HG03571 (cell line): Measurements from ENCODE around the gene ATP5ME.

Experiments used
- ATAC-seq: cut with Tn5 transposase; IDR thresholded peaks from one replicate; pipeline ENCODE4 v1.9.1; 2021; ENCODE audit not compliant: unreplicated experiment

The ATP5ME gene

GRCh38 chr4:684623-685327 lies 10.7 kb upstream of the ATP5ME start:
- no peak for ATAC-seq

GRCh38 chr4:683982-684622 lies 10.0 kb upstream of the ATP5ME start:
- no peak for ATAC-seq

GRCh38 chr4:683247-683897 lies 9.3 kb upstream of the ATP5ME start:
- ATAC-seq, result no peak

- no peak for ATAC-seq
These were observed 8.6 kb upstream of the ATP5ME start for GRCh38 chr4:682490-683172.

- no peak for ATAC-seq
These were observed 7.8 kb upstream of the ATP5ME start for GRCh38 chr4:681736-682451.

- ATAC-seq, result peak; percentile 35
These were observed 7.0 kb upstream of the ATP5ME start for GRCh38 chr4:680928-681645.

GRCh38 chr4:680551-680927 lies 6.5 kb upstream of the ATP5ME start:
- peak; percentile 28 for ATAC-seq

- no peak for ATAC-seq
These were observed 6.0 kb upstream of the ATP5ME start for GRCh38 chr4:680091-680490.

GRCh38 chr4:679629-680028 lies 5.6 kb upstream of the ATP5ME start:
- ATAC-seq, result no peak

- ATAC-seq, result no peak
These were observed 5.0 kb upstream of the ATP5ME start for GRCh38 chr4:679104-679481.

- ATAC-seq, result no peak
These were observed 4.4 kb upstream of the ATP5ME start for GRCh38 chr4:678331-679103.

GRCh38 chr4:677431-678293 lies 3.6 kb upstream of the ATP5ME start:
- no peak for ATAC-seq

- no peak for ATAC-seq
These were observed 2.8 kb upstream of the ATP5ME start for GRCh38 chr4:676871-677235.

GRCh38 chr4:675980-676870 lies 2.1 kb upstream of the ATP5ME start:
- no peak for ATAC-seq

- ATAC-seq, result no peak
These were observed 1.2 kb upstream of the ATP5ME start for GRCh38 chr4:675036-675882.

GRCh38 chr4:673349-674091 lies 556 bp downstream of the ATP5ME start:
- no peak for ATAC-seq
